Left lobe of liver (tissue), 2 donors: ENCODE results near the gene GALT. TPM values are rescaled to one million over a fixed set of nuclear protein-coding genes. Genes with fewer than 3 reads are reported as not detected.

Source experiments
- ATAC-seq: fragments of 200-7000 bp; cut with Tn5 transposase; one replicate; pipeline ENCODE4 v1.9.1; 2020; ENCODE audit warnings: mild to moderate bottlenecking, moderate library complexity
- DNase-seq: peaks from one replicate; pipeline ENCODE4 v3.0.0-alpha.2; 2020; ENCODE audit warnings: low spot score
- total RNA-seq: library from RNA; stranded (reverse); gene quantifications from one replicate; pipeline ENCODE4 v1.2.1, GENCODE V29; 2021
- donor health status: DM: no; HTN: no; CAD: no; lungs with moderate emphysema.
- donor health status: DM: no; HTN: yes; CAD: no.

Gene GALT
- total RNA-seq, 1 donor from 2014 or later = 123 TPM

- peak; percentile 77 for DNase-seq
- peak; percentile 22 for ATAC-seq
Measured at GRCh38 chr9:34651321-34651720, 4.8 kb downstream of the GALT start.

- peak; percentile 82 for ATAC-seq
- peak; percentile 98 for DNase-seq
Measured at GRCh38 chr9:34651876-34652601, 5.6 kb downstream of the GALT start, which contains the start of gene IL11RA. Gene IL11RA, plus strand, starts transcription at chr9:34652185. Its CDS starts 3,033 bp downstream, at chr9:34655218.

- ATAC-seq (no peak), DNase-seq (no peak)
Measured at GRCh38 chr9:34652602-34653000, 6.1 kb downstream of the GALT start.

GRCh38 chr9:34653151-34654072, 6.9 kb downstream of the GALT start:
- ATAC-seq = no peak
- DNase-seq = no peak

GRCh38 chr9:34654323-34655051, 8.0 kb downstream of the GALT start:
- ATAC-seq = peak; percentile 20
- peak; percentile 70 for DNase-seq

GRCh38 chr9:34655394-34655793, 8.9 kb downstream of the GALT start:
- ATAC-seq (no peak), DNase-seq (no peak)

- ATAC-seq = no peak
- DNase-seq = no peak
Measured at GRCh38 chr9:34656992-34657391, 10.5 kb downstream of the GALT start.

GRCh38 chr9:34658461-34658860, 12.0 kb downstream of the GALT start:
- no peak for DNase-seq

GRCh38 chr9:34659592-34660253, 13.2 kb downstream of the GALT start:
- no peak for DNase-seq
- no peak for ATAC-seq

More at GRCh38 chr9:34658461-34658860, 12.0 kb downstream of the GALT start:
- no peak for ATAC-seq

GRCh38 chr9:34662526-34663302, 16.2 kb downstream of the GALT start, which contains the start of gene CCL27:
Gene CCL27, minus strand, starts transcription at chr9:34662657. Its CDS starts 24 bp downstream, at chr9:34662633.
- ATAC-seq (no peak), DNase-seq (no peak)

GRCh38 chr9:34663303-34663605, 16.8 kb downstream of the GALT start:
- ATAC-seq (no peak), DNase-seq (no peak)

GRCh38 chr9:34664281-34665066, 18.0 kb downstream of the GALT start:
- peak; percentile 58 for ATAC-seq

GRCh38 chr9:34665067-34665380, 18.5 kb downstream of the GALT start:
- DNase-seq = no peak
- ATAC-seq = no peak

More at GRCh38 chr9:34664281-34665066, 18.0 kb downstream of the GALT start:
- DNase-seq = peak; percentile 83

GRCh38 chr9:34665381-34666250, 19.1 kb downstream of the GALT start:
- DNase-seq (peak; percentile 97), ATAC-seq (peak; percentile 84)

- DNase-seq = no peak
Measured at GRCh38 chr9:34669809-34670562, 23.5 kb downstream of the GALT start.

GRCh38 chr9:34671307-34671706, 24.8 kb downstream of the GALT start:
- no peak for DNase-seq
- no peak for ATAC-seq

More at GRCh38 chr9:34669809-34670562, 23.5 kb downstream of the GALT start:
- ATAC-seq = no peak

GRCh38 chr9:34674440-34674839, 28.0 kb downstream of the GALT start:
- DNase-seq (no peak), ATAC-seq (peak; percentile 24)
